GM21447 (cell line): ENCODE measurements around the gene UCP2.
"Not testable (repeated sequence)": the region's sequence is repeated elsewhere in the genome, so short reads cannot be mapped to it uniquely, and the experiment has no call there.

Source experiments
- ATAC-seq: cut with Tn5 transposase; IDR thresholded peaks from one replicate; pipeline ENCODE4 v1.9.1; 2021; ENCODE audit not compliant: unreplicated experiment

Gene UCP2

GRCh38 chr11:73996161-73996747 lies 13.6 kb upstream of the UCP2 start:
- no peak for ATAC-seq

GRCh38 chr11:73995731-73996130 lies 13.1 kb upstream of the UCP2 start:
- peak; percentile 46 for ATAC-seq

GRCh38 chr11:73995247-73995646 lies 12.6 kb upstream of the UCP2 start:
- peak; percentile 44 for ATAC-seq

GRCh38 chr11:73991471-73992006 lies 8.9 kb upstream of the UCP2 start:
- ATAC-seq, result peak; percentile 52

DNA sequence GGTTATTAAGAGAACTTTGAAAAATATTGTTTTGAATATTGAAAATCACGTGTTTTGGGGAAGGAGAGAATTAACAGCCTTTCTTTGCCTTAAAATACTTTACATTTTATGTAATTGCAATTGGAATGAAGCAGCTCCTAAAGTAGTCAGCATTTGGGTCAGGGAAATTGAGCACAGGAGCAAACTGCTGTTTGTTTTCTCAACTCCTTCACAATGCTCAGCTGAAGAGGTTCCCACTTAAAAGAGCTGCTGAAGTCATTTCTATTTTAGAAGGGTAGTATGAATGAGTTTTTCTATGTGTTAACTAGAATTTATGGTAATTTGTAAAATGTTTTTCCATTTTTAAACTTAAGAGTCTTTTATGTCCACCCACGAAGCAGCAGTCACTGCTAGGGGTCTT lies 8.1 kb upstream of the UCP2 start:
- no peak for ATAC-seq

DNA sequence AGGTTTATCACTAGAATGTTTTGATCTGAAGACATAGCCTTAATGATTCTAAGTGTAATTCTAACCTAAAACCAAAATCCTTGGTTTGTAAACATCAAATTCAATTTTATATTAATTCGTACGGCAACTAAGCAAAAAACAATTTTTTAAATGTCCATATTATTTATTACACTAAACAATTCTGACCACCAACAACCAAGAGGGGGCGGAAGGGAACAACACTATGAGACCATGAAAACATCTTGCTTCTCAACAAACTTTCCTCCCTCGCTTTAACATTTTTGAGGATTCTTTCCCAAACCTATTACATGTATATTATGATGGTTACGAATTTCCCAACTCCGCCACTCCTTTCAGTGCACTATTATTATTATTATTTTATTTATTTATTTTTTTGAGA lies 6.5 kb upstream of the UCP2 start:
- no peak for ATAC-seq

DNA sequence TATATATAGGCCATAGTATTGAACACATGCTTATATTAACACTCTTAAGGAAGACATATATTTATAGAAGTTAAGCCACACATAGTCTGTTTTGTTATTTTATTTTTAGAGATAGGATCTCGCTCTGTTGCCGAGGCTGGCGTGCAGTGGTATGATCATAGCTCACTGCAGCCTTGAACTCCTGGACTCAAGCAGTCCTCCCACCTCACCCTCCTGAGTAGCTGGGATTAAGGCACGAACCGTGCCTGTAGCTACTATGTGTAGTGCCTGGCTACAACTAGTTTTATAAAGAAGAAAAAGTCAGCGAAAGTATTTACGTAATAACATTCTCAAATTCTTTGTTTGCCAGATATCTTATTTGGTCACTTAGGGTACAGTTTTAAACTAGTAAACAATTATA lies 5.6 kb upstream of the UCP2 start:
- no peak for ATAC-seq

DNA sequence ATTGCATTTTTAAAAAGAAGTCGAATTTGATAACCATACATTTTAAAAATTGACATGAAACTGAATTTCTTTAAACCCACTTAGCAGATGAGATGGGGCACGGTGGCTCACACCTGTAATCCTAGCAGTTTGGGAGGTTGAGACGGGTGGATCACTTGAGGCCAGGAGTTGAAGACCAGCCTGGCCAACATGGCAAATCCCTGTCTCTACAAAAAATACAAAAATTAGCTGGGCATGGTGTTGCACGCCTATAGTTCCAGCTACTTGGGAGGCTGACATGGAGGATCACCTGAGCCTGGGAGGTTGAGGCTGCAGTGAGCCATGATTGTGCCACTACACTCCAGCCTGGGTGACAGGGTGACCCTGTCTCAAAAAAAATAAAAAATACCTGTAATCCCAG lies 3.0 kb upstream of the UCP2 start:
- ATAC-seq, result not testable (repeated sequence)

GRCh38 chr11:73983741-73984538 lies 1.3 kb upstream of the UCP2 start:
- no peak for ATAC-seq

DNA sequence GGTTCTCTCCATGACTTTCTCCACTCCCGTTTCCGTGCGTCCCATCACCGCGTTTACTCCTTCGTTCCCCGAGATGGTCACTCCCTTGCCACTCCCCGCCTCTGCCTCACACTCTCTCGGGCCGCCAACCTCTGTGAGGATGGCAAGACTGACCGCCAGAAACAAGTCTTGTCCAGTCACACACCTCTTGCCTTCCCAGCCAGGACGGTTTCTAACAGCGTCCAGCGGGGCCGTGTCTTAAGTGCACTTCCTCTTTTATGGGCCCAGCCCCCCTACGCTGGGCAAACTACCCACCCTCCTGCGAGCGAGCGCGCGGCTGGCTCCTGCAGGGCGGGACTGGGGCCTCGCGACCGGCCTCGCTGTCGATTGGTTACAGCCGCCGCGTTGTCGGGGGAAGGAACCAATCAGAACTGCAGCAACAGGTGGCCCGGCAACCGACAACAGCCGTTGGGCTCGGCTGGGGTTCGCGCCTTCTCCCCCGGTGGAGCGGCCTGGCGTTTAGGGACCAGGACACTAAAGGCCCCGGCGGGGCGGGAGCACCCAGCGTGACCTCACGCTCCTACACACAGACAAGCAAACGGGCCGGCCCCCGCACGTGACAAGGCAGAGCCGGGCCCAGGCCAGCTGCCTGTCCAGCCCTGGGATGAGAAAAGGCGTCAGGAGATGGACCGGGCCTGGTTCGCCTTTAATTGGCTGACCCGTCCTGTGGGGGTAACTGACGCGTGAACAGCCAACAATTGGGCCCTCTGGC lies 522 bp upstream of the UCP2 start:
- ATAC-seq, result peak; percentile 64

DNA sequence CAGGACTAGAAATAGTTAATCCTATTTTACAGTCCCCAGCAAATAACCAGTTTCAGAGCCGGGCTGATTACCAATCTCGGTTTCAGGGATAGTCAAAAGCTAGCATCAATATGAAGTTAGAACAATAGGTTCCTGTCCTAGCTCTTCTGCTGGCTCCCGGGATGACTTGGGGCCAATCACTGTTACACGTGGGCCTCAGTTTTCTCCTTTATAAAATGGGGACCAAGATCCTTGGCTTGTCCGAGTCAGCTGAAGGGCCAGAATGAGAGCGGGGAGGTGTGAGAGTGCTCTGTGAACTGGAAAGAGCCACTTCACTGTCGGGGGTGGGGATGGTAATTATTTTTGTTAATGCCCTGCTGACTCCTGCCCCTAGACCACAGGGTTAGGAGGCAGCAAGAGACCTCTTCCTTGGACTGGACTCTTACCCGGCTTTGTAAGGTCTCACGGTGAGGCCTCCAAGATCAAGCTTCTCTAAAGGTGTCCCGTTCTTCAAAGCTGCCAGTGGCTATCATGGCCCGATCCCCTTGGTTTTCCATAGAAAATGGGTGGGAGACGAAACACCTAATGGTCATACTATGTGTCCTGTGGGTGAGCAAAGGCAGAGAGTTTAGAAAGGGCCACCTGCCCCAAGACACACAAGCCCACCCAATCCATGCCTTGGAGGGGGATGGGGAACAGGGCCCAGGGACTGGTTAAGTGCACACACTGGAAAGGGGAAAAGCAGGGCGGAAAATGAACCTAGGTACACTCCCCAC lies 1.4 kb downstream of the UCP2 start:
- ATAC-seq, result no peak

GRCh38 chr11:73980001-73980961 lies 2.4 kb downstream of the UCP2 start:
- peak; percentile 56 for ATAC-seq

DNA sequence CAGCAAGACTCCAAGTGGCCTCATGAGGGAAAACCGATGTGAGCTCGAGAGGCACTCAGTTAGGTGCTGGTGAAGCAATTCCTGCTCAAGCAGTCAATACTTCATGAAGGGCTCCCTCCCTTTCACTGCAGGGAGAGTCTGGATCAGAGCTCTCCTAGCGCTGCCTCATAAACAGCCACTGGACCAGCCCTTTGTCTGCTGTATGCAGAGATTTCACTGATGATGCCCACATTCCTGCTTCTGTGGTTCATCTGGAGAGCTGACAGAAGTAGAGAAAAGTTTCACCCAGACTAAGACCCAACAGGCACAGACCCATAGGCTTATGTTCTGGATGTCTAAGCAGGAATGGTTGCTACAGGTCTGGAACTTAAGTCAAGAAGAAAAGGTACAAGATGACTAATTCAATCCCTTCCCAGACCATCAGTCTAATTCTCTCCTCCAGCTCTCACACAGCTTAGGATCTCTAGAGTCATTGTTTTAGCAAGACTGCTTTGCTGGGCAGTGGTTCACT lies 4.0 kb downstream of the UCP2 start:
- no peak for ATAC-seq

DNA sequence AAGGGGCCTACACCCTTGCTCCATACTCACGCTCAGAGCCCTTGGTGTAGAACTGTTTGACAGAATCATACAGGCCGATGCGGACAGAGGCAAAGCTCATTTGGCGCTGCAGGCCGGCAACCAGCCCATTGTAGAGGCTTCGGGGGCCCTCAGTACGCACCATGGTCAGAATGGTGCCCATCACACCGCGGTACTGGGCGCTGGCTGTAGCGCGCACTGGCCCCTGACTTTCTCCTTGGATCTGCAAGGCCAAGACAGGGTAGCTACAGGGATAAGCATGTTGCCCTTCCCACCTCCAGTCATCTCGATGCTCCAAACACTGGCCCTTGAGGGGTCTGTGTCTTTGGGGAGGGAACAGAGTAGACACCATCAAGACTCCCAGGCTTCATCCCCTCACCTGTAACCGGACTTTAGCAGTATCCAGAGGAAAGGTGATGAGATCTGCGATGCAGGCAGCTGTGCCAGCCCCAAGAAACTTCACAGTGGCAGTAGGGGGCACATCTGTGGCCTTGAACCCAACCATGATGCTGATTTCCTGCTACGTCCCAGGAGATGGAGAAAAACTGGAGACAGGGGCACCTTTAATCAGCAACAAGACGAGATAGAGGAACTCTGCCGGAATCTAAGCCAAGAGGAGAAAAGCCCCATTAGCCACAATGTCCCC lies 4.7 kb downstream of the UCP2 start:
- ATAC-seq, result no peak

GRCh38 chr11:73976451-73977151 lies 6.0 kb downstream of the UCP2 start:
- ATAC-seq, result no peak

DNA sequence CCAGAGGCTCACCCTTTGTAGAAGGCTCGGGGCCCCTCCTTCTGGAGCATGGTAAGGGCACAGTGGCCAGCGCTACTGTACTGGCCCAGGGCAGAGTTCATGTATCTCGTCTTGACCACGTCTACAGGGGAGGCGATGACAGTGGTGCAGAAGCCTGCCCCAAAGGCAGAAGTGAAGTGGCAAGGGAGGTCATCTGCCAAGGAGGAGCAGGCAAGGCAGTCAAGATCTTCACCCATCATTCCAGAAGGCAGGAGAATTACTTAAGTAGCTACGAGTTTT lies 7.2 kb downstream of the UCP2 start:
- no peak for ATAC-seq

DNA sequence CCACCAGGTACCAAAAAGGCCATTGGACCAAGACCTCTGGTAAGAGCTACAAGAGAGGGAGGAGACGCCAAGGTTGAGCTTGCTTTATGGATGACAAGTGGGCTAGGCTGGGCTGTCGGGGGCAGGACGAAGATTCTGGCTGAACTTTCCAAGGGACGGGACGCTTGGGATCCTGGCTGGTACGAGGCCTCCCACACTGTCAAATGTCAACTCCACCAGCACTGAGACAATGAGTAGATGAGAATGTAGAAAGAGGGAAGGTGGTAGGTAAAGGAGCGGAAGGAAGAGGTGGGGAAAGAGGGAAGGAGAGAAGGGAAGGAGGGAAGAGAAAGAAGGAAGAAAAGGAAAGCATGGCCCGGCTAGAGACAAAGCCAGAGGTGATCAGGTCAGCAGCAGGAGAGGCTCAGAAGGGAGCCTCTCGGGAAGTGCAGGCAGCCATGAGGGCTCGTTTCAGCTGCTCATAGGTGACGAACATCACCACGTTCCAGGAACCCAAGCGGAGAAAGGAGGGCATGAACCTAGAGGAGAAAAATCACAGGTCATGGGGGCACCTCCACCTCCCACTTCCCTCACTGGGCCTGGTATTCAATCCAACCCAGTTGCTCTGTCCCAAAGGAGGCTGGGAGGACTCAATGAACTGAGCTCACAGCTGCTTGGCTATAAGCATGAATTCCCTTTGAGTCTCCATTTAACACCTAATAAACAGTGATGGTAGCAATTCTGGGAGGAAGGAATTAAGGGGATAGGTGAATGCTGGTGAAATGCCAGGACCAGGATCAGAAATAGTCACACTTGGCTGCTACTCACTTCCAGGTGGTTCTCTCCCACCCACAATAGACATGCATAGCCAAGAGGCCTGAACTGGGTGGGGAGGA lies 7.8 kb downstream of the UCP2 start:
- ATAC-seq, result no peak
